Coronary artery (tissue), 2 donors: Measurements from ENCODE around the gene KIAA1755.
"Not testable (repeated sequence)": the region's sequence is repeated elsewhere in the genome, so short reads cannot be mapped to it uniquely, and the experiment has no call there.

Experiments
- DNase-seq: peaks from one replicate; pipeline ENCODE4 v3.0.0-alpha.2; 2017; ENCODE audit warnings: low spot score
- H3K27ac ChIP-seq, 2 donors: fragments of 200-600 bp; sonication (generic); one replicate each; pipeline ENCODE4 v1.5.1; 2016 to 2019
- H3K4me3 ChIP-seq: fragments of 200-600 bp; sonication (generic); 2 replicates; pipeline ENCODE4 v1.5.1; 2016; ENCODE audit warnings: mild to moderate bottlenecking, moderate library complexity
- CTCF ChIP-seq: fragments of 200-600 bp; sonication (generic); IDR thresholded peaks from one replicate; pipeline ENCODE4 v1.5.1; 2019; ENCODE audit warnings: antibody characterized with exemption

KIAA1755 gene

GRCh38 chr20:38253571-38253970 is 7.0 kb downstream of the KIAA1755 start:
- no peak for TF ChIP-seq CTCF
- H3K27ac ChIP-seq: peak overlapping the region in 1 of 2 donors; percentile 12
- no peak for DNase-seq
- no peak overlapping the region for H3K4me3 ChIP-seq

GRCh38 chr20:38252292-38253288 is 7.9 kb downstream of the KIAA1755 start:
- Histone ChIP-seq H3K4me3 (peak overlapping the region; percentile 54), H3K27ac (peak overlapping the region; percentile 67 to 82)
- DNase-seq: no peak
- TF ChIP-seq CTCF: no peak

DNA sequence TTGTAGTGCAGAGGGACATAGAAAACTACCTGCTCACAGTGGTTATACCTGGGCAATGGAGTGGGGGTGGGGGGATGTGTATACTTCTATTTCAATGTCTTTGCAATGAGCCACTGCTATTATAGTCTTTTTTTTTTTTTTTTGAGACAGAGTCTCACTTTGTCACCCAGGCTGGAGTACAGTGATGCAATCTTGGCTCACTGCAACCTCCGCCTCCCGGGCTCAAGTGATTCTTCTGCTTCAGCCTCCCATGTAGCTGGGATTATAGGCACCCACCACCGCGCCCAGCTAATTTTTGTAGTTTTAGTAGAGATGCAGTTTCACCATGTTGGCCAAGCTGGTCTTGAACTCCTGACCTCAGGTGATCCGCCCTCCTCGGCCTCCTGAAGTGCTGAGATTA is 9.1 kb downstream of the KIAA1755 start:
- H3K4me3 ChIP-seq, DNase-seq: not testable (repeated sequence)
- peak overlapping the region in 1 of 2 donors; percentile 82 for H3K27ac ChIP-seq

GRCh38 chr20:38250609-38251008 is 9.9 kb downstream of the KIAA1755 start:
- no peak overlapping the region for H3K4me3 ChIP-seq
- TF ChIP-seq CTCF: no peak
- DNase-seq: no peak
- H3K27ac ChIP-seq: no peak overlapping the region

DNA sequence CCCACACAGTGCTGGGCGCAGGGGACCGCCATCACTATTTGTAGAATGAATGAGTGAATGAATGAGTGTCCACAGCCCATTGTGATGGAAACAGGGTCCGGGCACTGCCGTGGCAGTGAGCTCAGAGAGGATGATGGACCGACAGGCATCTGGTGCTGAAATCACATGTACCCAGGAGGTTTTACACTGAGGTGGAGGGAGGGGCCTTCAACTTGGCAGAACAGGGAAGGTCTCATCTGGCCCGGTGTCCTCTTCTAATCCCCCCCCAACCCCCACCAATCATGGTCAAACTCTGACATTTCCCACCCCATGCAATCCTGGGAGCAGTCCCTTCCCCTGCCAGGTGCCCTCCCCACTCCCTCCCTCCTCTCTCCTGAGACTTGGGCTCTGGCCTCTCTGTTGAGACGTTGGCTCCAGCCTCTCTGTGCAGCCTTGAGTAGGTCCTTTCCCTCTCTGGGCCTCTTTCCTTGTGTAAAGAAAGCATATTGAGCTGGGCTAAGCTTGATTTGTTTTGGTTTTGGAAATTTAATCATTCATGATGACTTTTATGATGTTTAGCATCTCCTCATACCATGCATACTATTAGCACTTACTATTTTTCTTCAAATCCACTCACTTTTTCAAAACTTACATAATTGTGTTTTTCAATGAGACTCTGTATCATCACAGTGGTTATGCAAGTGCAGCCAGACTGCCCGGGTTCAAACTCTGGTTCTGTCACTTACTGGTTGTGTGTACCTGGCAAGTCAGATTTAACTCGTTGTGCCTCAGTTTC is 10.8 kb downstream of the KIAA1755 start:
- DNase-seq: no peak

GRCh38 chr20:38248133-38248532 is 12.4 kb downstream of the KIAA1755 start:
- no peak overlapping the region for H3K27ac ChIP-seq

More for the DNA sequence above, 10.8 kb downstream of the KIAA1755 start:
- Histone ChIP-seq H3K4me3 (no peak overlapping the region), H3K27ac (peak overlapping the region in 1 of 2 donors; percentile 15)
- TF ChIP-seq CTCF: no peak

DNA sequence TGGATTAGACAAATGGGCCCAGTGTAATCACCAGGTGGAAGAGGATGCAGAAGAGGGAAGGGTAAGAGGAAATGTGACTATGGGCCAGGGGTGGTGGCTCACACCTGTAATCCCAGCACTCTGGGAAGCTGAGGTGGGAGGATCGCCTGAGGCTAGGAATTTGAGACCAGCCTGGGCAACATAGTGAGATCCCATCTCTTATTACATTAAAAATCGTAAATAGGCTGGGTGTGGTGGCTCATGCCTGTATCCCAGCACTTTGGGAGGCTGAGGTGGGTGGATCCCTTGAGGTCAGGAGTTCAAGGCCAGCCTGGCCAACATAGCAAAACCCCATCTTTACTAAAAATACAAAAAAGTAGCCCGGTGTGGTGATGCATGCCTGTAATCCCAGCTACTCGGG is 12.8 kb downstream of the KIAA1755 start:
- peak overlapping the region in 1 of 2 donors; percentile 28 for H3K27ac ChIP-seq

More at GRCh38 chr20:38248133-38248532, 12.4 kb downstream of the KIAA1755 start:
- TF ChIP-seq CTCF: no peak
- H3K4me3 ChIP-seq: no peak overlapping the region
- DNase-seq: no peak

More for the DNA sequence above, 12.8 kb downstream of the KIAA1755 start:
- not testable (repeated sequence) for H3K4me3 ChIP-seq, DNase-seq
